ENCODE measurements around the gene NPLOC4. TPM values are rescaled to one million over a fixed set of nuclear protein-coding genes. Genes with fewer than 3 reads are reported as not detected.

NPLOC4 gene
- total and polyA plus RNA-seq, 2 of the 13 experiments (the other 11 are each of a cell fraction or from before 2014, with no cell fraction given): 57.0 to 97.0 TPM

DNA sequence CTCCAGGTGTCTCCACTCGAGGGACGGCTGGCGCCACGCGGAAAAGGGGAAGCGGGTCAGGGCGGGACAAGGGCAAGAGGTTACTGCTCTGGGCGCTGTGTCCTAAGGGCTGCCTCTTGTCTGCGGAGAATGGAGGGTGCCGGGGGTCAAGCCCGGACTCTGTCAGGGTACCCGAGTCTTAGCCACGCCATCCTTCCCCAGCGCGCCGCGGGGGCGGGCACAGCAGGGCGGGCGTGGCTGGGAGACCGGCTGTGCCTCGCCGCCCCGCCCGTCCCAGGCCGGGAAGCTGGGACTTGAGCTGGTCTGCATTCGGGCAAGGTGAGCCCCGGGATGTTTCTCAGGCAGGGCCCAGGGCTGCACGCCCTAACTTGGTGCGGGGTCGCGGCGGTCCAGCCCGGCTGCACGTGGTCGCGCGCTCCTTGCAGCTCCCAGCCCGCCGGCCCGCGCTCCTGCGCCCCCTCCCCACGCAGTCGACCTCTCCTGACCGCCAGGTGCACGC lies 118.1 kb downstream of the NPLOC4 start (continued):
- TF ChIP-seq ATRX (CRISPR knock-in tag; IDR thresholded peaks at IDR 0.05; ENCODE audit: borderline replicate concordance) (no peak), HES4 (CRISPR knock-in tag; IDR thresholded peaks at IDR 0.05; ENCODE audit: borderline replicate concordance) (no peak; the same call in 1 of the 2 replicates), CAMTA2 (CRISPR knock-in tag; IDR thresholded peaks at IDR 0.05; ENCODE audit: borderline replicate concordance) (no peak), HMGA1 (CRISPR knock-in tag; conservative IDR thresholded peaks at IDR 0.05) (no peak), REPIN1 (CRISPR knock-in tag; IDR thresholded peaks at IDR 0.05; ENCODE audit: borderline replicate concordance, low read depth) (0 out of 2 replicates have a peak, but pooled peaks have one; percentile 33), NAIF1 (CRISPR knock-in tag; IDR thresholded peaks at IDR 0.05; ENCODE audit: borderline replicate concordance) (no peak), KDM6A (CRISPR knock-in tag; IDR thresholded peaks at IDR 0.05; ENCODE audit: low read depth) (no peak), SIN3A (IDR thresholded peaks at IDR 0.05; ENCODE audit: borderline replicate concordance, low read depth, low read length) (no peak), FOXM1 (CRISPR knock-in tag; IDR thresholded peaks at IDR 0.05) (no peak), NCOA1 (CRISPR knock-in tag; IDR thresholded peaks at IDR 0.05) (no peak), TMF1 (CRISPR knock-in tag; IDR thresholded peaks at IDR 0.05; ENCODE audit: low read depth) (no peak), PCBP1 (IDR thresholded peaks at IDR 0.05; ENCODE audit: borderline replicate concordance, low read depth, low read length) (peak; percentile 64; the same call in 1 of the 2 replicates), RARG (CRISPR knock-in tag; IDR thresholded peaks at IDR 0.05; ENCODE audit: low read depth) (no peak), NCOR1 (IDR thresholded peaks at IDR 0.05; ENCODE audit: borderline replicate concordance, low read length) (no peak), THYN1 (CRISPR knock-in tag; IDR thresholded peaks at IDR 0.05; ENCODE audit: borderline replicate concordance, low read depth) (no peak)
- TF ChIP-seq, protein P1, sequence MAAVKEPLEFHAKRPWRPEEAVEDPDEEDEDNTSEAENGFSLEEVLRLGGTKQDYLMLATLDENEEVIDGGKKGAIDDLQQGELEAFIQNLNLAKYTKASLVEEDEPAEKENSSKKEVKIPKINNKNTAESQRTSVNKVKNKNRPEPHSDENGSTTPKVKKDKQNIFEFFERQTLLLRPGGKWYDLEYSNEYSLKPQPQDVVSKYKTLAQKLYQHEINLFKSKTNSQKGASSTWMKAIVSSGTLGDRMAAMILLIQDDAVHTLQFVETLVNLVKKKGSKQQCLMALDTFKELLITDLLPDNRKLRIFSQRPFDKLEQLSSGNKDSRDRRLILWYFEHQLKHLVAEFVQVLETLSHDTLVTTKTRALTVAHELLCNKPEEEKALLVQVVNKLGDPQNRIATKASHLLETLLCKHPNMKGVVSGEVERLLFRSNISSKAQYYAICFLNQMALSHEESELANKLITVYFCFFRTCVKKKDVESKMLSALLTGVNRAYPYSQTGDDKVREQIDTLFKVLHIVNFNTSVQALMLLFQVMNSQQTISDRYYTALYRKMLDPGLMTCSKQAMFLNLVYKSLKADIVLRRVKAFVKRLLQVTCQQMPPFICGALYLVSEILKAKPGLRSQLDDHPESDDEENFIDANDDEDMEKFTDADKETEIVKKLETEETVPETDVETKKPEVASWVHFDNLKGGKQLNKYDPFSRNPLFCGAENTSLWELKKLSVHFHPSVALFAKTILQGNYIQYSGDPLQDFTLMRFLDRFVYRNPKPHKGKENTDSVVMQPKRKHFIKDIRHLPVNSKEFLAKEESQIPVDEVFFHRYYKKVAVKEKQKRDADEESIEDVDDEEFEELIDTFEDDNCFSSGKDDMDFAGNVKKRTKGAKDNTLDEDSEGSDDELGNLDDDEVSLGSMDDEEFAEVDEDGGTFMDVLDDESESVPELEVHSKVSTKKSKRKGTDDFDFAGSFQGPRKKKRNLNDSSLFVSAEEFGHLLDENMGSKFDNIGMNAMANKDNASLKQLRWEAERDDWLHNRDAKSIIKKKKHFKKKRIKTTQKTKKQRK (IDR thresholded peaks at IDR 0.05; ENCODE audit: low read length): no peak
- TF ChIP-seq, protein P2, sequence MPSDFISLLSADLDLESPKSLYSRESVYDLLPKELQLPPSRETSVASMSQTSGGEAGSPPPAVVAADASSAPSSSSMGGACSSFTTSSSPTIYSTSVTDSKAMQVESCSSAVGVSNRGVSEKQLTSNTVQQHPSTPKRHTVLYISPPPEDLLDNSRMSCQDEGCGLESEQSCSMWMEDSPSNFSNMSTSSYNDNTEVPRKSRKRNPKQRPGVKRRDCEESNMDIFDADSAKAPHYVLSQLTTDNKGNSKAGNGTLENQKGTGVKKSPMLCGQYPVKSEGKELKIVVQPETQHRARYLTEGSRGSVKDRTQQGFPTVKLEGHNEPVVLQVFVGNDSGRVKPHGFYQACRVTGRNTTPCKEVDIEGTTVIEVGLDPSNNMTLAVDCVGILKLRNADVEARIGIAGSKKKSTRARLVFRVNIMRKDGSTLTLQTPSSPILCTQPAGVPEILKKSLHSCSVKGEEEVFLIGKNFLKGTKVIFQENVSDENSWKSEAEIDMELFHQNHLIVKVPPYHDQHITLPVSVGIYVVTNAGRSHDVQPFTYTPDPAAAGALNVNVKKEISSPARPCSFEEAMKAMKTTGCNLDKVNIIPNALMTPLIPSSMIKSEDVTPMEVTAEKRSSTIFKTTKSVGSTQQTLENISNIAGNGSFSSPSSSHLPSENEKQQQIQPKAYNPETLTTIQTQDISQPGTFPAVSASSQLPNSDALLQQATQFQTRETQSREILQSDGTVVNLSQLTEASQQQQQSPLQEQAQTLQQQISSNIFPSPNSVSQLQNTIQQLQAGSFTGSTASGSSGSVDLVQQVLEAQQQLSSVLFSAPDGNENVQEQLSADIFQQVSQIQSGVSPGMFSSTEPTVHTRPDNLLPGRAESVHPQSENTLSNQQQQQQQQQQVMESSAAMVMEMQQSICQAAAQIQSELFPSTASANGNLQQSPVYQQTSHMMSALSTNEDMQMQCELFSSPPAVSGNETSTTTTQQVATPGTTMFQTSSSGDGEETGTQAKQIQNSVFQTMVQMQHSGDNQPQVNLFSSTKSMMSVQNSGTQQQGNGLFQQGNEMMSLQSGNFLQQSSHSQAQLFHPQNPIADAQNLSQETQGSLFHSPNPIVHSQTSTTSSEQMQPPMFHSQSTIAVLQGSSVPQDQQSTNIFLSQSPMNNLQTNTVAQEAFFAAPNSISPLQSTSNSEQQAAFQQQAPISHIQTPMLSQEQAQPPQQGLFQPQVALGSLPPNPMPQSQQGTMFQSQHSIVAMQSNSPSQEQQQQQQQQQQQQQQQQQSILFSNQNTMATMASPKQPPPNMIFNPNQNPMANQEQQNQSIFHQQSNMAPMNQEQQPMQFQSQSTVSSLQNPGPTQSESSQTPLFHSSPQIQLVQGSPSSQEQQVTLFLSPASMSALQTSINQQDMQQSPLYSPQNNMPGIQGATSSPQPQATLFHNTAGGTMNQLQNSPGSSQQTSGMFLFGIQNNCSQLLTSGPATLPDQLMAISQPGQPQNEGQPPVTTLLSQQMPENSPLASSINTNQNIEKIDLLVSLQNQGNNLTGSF (CRISPR knock-in tag; IDR thresholded peaks at IDR 0.05): peak; percentile 14; the same call in 1 of the 2 replicates
- TF ChIP-seq, protein P3, sequence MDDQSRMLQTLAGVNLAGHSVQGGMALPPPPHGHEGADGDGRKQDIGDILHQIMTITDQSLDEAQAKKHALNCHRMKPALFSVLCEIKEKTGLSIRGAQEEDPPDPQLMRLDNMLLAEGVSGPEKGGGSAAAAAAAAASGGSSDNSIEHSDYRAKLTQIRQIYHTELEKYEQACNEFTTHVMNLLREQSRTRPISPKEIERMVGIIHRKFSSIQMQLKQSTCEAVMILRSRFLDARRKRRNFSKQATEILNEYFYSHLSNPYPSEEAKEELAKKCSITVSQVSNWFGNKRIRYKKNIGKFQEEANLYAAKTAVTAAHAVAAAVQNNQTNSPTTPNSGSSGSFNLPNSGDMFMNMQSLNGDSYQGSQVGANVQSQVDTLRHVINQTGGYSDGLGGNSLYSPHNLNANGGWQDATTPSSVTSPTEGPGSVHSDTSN (CRISPR knock-in tag; IDR thresholded peaks at IDR 0.05; ENCODE audit: borderline replicate concordance): no peak
- TF ChIP-seq, protein P4, sequence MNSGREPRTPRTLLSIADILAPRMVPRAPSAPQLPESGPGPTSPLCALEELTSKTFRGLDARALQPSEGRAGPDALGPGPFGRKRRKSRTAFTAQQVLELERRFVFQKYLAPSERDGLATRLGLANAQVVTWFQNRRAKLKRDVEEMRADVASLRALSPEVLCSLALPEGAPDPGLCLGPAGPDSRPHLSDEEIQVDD (CRISPR knock-in tag; IDR thresholded peaks at IDR 0.05; ENCODE audit: borderline replicate concordance): no peak

All from HepG2 (cell line).